K562 (cell line): ENCODE measurements around the gene KIF5A. TPM values are rescaled to one million over a fixed set of nuclear protein-coding genes. Genes with fewer than 3 reads are reported as not detected.

Experiments used
- HNRNPLL ChIP-seq: fragments of 200-400 bp; formaldehyde crosslinking; IDR thresholded peaks from 2 replicates; pipeline ENCODE4 v1.6.1; 2017; ENCODE audit warnings: low read length, low read depth, mild to moderate bottlenecking; ENCODE audit not compliant: poor library complexity, severe bottlenecking
- PHF8 ChIP-seq: fragments of 200-600 bp; sonication (generic); IDR thresholded peaks from 2 replicates; pipeline ENCODE4 v1.6.1; 2012; ENCODE audit warnings: mixed run types, mild to moderate bottlenecking, inconsistent platforms, low read length, moderate library complexity, borderline replicate concordance
- PRDM10 ChIP-seq: fragments of 450-650 bp; IDR thresholded peaks from 2 replicates; pipeline ENCODE4 v1.6.1; 2018; ENCODE audit not compliant: partially characterized antibody
- PTRF ChIP-seq: fragments of 450-650 bp; IDR thresholded peaks from 2 replicates; pipeline ENCODE4 v1.6.1; 2016; ENCODE audit warnings: mild to moderate bottlenecking, missing genetic modification characterization, missing compliant biosample characterization
- SIX5 ChIP-seq, 2 experiments: IDR thresholded peaks; 2 replicates each; pipeline ENCODE4 v1.6.1; 2011; ENCODE audit warnings: low read length in 2 of 2, borderline replicate concordance in 1 of 2, low read depth in 1 of 2, mild to moderate bottlenecking in 1 of 2, moderate library complexity in 1 of 2; ENCODE audit not compliant: insufficient read depth in 1 of 2
- U2AF2 ChIP-seq: fragments of 200-400 bp; formaldehyde crosslinking; optimal IDR thresholded peaks from 2 replicates; pipeline ENCODE3; 2017; ENCODE audit warnings: low read depth, mild to moderate bottlenecking, low read length
- ZBTB8A ChIP-seq: fragments of 450-650 bp; IDR thresholded peaks from 2 replicates; pipeline ENCODE4 v1.6.1; 2018; ENCODE audit warnings: mild to moderate bottlenecking, moderate library complexity; ENCODE audit not compliant: partially characterized antibody
- ZFPM2 ChIP-seq: fragments of 250-450 bp; sonication (Bioruptor Pico); IDR thresholded peaks from 2 replicates; pipeline ENCODE4 v1.5.1; 2022; ENCODE audit warnings: mild to moderate bottlenecking
- ZNF584 ChIP-seq: fragments of 200-800 bp; sonication (Bioruptor generic); IDR thresholded peaks from 2 replicates; pipeline ENCODE4 v1.6.1; 2016; ENCODE audit warnings: low read depth, mild to moderate bottlenecking, missing genetic modification characterization, missing compliant biosample characterization
- polyA plus RNA-seq, 8 experiments: library from polyadenylated mRNA; depleted of rRNA in 4 of 8; stranded (reverse) in 5 of 8; unstranded in 3 of 8; fragments of >200 nt; fragmentation: Nextera tagmentation in 2 of 8; fragmentation: Illumina TruSeq in 1 of 8; extraction: Ambion mirVana in 2 of 8; extraction: Trizol in 1 of 8; gene quantifications; 2 replicates each; pipeline versions ENCODE4 v1.2.1 to v1.2.3, GENCODE V29; 2011 to 2014; ENCODE audit warnings: inconsistent platforms in 1 of 8, missing spikeins in 1 of 8
- total RNA-seq, 7 experiments: library from RNA; depleted of rRNA in 6 of 7; stranded (reverse); fragments of >200 nt in 6 of 7; fragmentation: Illumina TruSeq in 2 of 7; extraction: Trizol in 2 of 7; gene quantifications; 2 replicates each; pipeline versions ENCODE4 v1.2.1 to v1.2.3, GENCODE V29; 2011 to 2021; ENCODE audit warnings: low replicate concordance in 1 of 7
- TF ChIP-seq, protein P1 (sequence below), 2 experiments: fragments of 450-650 bp; formaldehyde crosslinking in 1 of 2; IDR thresholded peaks; 2 replicates each; pipeline versions ENCODE4 v1.4.0 to v1.6.1; 2014 to 2020; ENCODE audit warnings: mild to moderate bottlenecking in 2 of 2, borderline replicate concordance in 1 of 2, low read depth in 1 of 2
- TF ChIP-seq, protein P2 (sequence below): sonication (generic); formaldehyde crosslinking; IDR thresholded peaks from 2 replicates; pipeline ENCODE4 v1.8.1; 2022; ENCODE audit warnings: missing genetic modification reagents
- TF ChIP-seq, protein P3 (sequence below): fragments of 250-450 bp; sonication (Bioruptor Pico); IDR thresholded peaks from 2 replicates; pipeline ENCODE4 v1.8.0; 2022; ENCODE audit warnings: moderate library complexity, mild to moderate bottlenecking, inconsistent platforms
- TF ChIP-seq, protein P4 (sequence below): IDR thresholded peaks from 2 replicates; pipeline ENCODE4 v1.6.1; 2011; ENCODE audit not compliant: insufficient read length; ENCODE audit errors: extremely low read depth

The KIF5A gene
- total and polyA plus RNA-seq, 9 of the 15 experiments (the other 6 are each of a cell fraction or from before 2014, with no cell fraction given): 3.4 to 17.7 (median 8.0) TPM

DNA sequence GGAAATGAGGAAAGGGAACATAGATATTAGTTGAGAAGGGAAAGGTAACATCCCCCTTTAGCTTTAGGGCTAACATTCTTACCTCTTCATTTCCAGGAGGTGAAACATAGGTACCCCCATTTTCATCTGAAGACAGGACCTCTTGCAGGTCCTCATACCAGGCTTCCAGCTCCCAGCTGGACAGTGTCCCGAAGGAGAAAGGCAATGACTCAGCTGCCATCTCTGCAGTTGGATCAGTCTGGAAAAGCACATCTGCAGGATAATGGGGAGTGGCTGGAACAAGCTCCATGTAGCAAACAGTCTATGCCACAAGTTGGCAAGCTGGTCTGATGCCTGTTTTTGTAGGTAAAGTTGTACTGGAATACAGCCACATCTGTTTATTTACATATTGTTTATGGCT is 32.7 kb upstream of the KIF5A start (continued):
- TF ChIP-seq, protein P1, sequence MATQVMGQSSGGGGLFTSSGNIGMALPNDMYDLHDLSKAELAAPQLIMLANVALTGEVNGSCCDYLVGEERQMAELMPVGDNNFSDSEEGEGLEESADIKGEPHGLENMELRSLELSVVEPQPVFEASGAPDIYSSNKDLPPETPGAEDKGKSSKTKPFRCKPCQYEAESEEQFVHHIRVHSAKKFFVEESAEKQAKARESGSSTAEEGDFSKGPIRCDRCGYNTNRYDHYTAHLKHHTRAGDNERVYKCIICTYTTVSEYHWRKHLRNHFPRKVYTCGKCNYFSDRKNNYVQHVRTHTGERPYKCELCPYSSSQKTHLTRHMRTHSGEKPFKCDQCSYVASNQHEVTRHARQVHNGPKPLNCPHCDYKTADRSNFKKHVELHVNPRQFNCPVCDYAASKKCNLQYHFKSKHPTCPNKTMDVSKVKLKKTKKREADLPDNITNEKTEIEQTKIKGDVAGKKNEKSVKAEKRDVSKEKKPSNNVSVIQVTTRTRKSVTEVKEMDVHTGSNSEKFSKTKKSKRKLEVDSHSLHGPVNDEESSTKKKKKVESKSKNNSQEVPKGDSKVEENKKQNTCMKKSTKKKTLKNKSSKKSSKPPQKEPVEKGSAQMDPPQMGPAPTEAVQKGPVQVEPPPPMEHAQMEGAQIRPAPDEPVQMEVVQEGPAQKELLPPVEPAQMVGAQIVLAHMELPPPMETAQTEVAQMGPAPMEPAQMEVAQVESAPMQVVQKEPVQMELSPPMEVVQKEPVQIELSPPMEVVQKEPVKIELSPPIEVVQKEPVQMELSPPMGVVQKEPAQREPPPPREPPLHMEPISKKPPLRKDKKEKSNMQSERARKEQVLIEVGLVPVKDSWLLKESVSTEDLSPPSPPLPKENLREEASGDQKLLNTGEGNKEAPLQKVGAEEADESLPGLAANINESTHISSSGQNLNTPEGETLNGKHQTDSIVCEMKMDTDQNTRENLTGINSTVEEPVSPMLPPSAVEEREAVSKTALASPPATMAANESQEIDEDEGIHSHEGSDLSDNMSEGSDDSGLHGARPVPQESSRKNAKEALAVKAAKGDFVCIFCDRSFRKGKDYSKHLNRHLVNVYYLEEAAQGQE (IDR thresholded peaks at IDR 0.05; ENCODE audit: borderline replicate concordance): no peak
- TF ChIP-seq, protein P1 (CRISPR knock-in tag; IDR thresholded peaks at IDR 0.05; ENCODE audit: low read depth): no peak
- TF ChIP-seq ZFPM2: no peak
- TF ChIP-seq ZNF584 (CRISPR knock-in tag): no peak
- TF ChIP-seq PRDM10: peak; percentile 15
- TF ChIP-seq, protein P2, sequence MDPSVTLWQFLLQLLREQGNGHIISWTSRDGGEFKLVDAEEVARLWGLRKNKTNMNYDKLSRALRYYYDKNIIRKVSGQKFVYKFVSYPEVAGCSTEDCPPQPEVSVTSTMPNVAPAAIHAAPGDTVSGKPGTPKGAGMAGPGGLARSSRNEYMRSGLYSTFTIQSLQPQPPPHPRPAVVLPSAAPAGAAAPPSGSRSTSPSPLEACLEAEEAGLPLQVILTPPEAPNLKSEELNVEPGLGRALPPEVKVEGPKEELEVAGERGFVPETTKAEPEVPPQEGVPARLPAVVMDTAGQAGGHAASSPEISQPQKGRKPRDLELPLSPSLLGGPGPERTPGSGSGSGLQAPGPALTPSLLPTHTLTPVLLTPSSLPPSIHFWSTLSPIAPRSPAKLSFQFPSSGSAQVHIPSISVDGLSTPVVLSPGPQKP (CRISPR knock-in tag): no peak
- TF ChIP-seq PTRF (tag): no peak
- TF ChIP-seq U2AF2: no peak
- TF ChIP-seq SIX5 (IDR thresholded peaks at IDR 0.05; ENCODE audit: borderline replicate concordance in 1 of 2, insufficient read depth in 1 of 2, low read depth in 1 of 2, low read length in 2 of 2): no peak
- TF ChIP-seq, protein P3, sequence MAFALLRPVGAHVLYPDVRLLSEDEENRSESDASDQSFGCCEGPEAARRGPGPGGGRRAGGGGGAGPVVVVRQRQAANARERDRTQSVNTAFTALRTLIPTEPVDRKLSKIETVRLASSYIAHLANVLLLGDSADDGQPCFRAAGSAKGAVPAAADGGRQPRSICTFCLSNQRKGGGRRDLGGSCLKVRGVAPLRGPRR: no peak
- TF ChIP-seq ZBTB8A: no peak
- TF ChIP-seq HNRNPLL: no peak
- TF ChIP-seq, protein P4, sequence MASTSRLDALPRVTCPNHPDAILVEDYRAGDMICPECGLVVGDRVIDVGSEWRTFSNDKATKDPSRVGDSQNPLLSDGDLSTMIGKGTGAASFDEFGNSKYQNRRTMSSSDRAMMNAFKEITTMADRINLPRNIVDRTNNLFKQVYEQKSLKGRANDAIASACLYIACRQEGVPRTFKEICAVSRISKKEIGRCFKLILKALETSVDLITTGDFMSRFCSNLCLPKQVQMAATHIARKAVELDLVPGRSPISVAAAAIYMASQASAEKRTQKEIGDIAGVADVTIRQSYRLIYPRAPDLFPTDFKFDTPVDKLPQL: no peak
- no peak for TF ChIP-seq PHF8
